Occipital lobe (tissue), 2 donors: Measurements from ENCODE around the gene TLX1. TPM values are rescaled to one million over a fixed set of nuclear protein-coding genes. Genes with fewer than 3 reads are reported as not detected.

Source experiments
- DNase-seq: peaks from one replicate; lab custom pipeline; 2025; lab: John Stamatoyannopoulos, UW
- total RNA-seq: library from RNA; depleted of rRNA; stranded (reverse); fragments of >200 nt; gene quantifications from one replicate; pipeline ENCODE4 v1.2.3, GENCODE V29; 2014

Gene TLX1
- total RNA-seq, 1 donor from 2014 or later: not detected

DNA sequence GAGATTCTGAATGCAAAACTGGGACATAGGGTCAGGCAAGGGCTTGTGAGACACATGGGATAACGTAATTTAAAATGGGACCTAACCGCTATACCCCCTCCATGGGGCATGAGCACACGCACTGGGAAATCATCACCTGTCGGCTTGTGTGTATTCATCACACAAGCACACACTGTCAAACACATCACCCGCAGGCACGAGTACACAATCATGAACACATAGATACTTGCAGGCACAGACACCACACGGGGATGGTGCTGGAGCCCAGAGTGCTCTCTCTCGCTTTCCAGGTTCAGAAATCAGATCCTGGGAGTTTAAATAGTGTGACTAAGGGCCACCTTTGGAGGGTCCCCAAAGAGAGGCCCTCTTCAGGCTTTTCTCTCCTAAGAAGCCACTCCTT lies 19.6 kb upstream of the TLX1 start:
- no peak for DNase-seq

DNA sequence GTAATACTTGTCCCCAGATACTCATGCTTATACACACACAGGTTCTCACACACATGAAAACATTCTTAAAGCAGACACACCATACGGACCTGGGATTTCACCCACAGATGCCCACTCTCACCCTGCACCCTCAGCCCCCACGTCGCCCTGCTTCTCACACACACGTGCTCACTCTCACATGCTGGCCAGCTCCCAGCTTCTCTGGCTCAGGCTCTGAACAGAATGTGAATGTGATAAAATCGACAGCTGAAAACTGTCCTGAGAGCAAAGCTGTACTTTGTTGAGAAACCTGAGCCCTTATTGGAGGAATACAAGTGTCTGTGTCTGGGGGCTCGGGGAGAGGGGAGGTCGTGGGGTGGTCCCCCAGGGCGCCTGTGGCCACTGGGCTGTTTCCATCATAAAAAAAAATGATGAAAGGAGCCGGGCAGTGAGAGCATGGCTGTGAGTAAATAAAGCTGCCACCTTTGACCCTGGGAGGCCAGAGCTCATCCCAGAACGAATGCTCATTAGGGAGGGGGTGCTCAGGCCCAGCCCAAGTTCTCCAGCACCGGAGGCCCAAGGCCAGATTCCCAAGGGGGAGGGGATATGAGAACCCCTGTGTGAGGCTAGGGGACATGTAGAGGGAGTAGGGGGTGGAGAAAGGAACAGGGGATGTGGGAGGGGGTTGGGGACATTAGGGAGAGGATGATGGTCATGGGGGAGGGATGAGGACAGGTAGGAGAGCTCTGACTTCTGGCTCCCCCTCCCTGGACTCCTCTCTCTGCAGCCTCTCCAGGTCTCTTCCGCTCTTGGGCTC lies 18.1 kb upstream of the TLX1 start:
- no peak for DNase-seq

DNA sequence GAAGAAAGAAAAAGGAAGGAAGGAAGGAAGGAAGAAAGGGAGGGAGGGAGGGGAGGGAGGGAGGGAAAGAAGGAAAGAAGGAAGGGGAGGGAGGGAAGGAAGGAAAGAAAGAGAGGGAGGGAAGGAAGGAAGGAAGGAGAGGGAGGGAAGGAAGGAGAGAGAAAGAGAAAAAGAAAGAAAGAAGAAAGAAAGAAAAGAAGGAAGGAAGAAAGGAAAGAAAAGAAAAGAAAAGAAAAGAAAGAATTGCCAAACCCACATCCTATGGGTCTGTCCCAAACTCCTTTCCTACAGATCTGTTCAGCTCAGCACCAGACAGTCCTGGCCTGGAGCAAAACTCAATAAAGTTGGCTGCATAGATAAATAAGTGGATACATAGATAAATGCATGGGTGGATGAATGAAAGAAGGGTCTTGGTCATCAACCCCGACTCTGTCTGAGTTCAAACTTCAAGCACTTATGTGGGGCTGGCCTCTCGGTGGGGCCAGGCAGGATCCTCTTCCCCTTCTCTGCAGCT lies 17.2 kb upstream of the TLX1 start:
- DNase-seq: no peak

DNA sequence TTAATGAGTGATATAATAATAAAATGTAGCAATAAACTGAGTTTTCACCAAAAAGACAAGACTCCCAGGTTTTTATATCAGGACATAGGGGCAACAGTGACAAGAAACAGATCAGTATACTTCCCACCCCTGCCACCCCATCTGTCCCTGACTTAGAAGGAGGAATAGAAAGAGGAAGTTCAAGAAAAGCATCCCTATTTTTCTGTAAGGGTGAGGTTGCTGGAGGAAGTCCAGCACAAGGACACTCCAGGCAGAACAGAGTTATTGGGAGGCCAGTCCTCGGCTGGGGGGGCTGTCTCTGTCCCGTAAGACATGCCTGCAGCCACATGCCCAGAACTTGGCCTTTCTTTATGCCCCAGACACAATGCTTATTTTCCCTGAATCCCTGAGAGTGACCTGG lies 16.5 kb upstream of the TLX1 start:
- no peak for DNase-seq

DNA sequence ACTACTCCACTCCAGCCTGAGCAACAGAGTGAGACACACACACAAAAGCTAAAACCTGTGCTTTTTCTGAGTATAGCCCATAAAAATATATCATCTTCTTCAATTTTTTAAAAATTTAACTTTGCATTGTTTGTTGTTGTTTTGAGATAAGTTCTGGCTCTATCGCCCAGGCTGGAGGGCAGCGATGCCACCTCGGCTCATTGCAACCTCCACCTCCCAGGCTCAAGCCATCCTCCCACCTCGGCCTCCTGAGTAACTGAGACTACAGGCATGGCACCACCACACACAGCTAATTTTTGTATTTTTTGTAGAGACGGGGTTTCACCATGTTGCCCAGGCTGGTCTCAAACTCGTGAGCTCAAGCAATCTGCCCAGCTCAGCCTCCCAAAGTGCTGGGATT lies 14.3 kb upstream of the TLX1 start:
- no peak for DNase-seq

DNA sequence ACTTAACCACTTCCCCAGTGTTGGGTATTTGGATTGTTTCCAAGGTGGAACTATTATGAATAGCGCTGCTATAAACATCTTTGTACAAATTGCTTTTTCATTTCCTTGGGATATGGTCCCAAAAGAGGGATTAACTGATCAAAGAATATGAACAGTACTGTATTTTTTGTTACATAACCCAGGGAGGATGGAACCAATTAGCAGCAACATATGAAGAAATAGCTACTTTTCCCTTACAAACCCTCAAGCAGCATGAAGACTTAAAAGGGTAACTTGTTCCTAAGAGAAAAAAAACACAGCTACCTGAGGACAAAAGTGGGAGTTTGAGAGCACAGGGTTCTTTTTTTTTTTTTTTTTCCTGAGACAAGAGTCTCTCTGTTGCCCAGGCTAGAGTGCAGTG lies 13.1 kb upstream of the TLX1 start:
- DNase-seq: no peak

DNA sequence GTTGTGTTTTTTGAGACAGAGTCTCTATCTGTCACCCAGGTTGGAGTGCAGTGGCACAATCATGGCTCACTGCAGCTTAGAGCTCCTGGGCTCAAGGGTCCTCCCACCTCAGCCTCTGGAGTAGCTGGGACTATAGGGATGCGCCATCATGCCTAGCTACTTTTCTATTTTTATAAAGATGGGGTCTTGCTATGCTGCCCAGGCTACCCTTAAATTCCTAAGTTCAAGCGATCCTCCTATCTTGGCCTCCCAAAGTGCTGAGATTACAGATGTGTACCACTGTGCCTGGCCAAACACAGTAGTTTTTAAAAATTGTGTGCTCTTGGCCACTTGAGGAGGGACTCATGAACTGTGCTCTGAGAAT lies 10.6 kb upstream of the TLX1 start:
- DNase-seq: no peak

DNA sequence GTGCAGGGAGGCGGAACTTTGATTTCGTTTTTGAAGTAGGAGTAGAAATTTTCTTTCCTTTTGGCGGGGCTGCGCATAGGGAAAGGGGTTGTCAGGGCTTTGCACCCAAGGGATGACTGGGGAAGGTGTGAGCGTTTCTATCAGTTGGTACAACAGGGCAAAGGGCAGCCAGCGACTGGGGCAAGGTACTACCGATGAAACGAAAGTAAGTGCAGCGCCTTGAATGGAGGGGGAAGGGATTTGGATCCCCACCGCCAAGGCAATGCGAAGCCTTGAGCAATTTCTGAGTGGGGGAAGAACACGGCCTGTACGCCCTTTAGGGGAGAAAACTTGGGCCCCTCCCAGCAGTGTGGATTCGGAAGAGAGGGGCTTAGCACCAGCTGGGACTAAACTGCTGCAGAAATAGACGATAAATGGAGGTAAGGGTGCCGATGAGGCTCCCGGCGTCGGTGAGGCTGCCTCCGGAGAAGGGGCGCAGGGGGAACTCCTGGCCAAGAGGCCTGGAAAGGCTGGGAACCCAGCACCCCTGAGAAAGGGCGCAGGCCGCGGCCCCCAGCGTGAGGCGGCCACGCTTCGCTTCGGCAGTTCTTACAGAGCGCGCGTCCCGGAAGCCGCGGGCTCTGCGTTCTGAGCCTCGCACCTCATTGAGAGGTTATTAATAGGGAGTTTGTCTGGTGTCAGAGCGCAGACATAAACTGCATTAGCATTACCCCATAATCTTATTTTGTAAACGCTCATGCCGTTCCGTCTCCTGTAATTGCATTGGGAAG lies 10.0 kb upstream of the TLX1 start:
- DNase-seq: no peak

DNA sequence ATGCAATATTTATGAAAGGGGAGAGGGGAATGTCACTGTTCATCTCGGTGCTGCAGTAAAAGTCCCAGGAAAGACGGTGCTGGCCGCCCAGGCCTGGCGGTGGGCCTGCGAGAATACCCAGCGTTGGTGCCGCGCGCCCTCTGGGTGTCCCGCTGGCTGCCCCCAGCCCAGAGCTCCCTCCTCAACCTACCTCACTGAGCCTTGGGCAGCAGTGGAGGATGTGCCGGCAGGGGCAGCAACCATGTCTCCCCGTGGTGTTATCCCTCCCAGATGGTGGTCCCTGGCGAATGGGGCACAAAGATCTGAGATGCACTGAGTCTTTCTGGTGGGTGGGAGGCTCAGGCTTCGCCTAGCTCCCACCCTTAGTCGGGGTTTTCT lies 9.5 kb upstream of the TLX1 start:
- no peak for DNase-seq

DNA sequence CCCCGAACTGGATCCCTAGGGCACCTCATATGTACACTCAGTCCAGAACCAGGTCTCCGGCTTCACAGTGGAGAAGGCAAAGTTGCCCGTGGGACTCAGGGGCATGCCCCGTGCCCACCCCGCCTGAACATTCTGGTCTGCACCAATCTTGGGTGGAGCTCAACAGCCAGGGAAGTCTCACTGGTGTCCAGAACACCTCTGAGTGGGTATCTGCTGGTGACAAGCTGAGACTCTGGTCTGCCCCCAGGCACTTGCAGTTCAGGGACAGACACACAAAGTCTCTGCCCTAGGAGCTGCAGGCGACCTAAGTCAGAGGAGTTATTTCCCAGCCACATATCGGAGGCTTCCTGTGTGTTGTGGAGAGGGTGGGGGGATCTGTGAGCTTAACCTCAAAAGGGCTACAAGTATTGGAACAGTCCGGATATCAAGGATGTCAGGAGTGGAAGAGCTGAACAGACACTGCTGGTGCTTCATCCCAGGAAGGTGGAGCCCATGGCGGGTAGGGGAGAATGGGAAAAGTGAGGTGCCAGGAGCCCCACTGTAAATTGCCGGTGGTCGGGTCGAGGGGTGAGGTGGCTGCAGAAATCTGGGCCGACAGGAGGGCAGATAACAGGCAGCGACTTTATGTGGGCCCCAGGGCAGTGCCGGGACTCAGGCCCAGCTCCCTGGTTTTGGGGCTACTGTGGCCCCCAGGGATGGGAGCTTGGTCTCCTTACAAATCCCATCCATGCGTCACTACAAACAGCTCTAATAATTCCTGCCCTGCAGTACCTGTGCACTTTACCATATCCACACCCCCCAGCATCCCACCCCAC lies 8.6 kb upstream of the TLX1 start:
- no peak for DNase-seq

DNA sequence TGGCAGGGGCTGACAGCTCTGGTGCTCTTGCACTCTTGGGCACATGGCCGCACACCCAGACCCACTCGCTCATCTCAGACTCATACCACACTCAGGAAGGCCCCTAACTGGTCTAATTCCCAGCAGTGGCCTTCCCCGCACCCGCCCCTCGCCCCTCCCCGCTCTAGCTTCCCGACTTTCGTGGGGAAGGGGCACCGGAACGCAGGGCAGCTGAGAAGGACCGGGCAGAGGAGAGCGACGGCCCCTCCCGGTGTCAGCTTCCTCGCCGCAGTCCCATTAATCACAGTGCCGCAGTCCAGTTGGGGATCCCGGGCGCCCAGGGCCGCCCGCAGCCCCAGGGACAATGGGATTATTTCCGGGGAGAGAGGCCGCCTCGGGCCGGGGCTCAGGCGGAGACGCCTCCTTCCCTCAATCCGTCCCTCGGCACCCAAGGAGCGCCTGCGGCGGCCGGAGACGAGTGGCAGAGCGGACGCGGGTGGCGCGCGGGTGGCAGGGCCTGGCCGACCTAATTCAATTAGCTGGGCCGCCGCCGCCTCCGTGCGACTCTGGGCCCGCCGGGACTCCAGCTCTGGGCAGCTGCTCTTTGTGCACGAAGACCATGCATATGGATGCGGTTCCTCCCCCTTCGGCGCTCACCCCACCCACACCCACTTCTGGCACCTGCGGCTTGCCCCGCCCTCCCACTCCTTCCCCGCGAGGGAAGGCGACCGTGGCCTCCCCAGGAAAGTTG lies 7.8 kb upstream of the TLX1 start:
- DNase-seq: no peak

DNA sequence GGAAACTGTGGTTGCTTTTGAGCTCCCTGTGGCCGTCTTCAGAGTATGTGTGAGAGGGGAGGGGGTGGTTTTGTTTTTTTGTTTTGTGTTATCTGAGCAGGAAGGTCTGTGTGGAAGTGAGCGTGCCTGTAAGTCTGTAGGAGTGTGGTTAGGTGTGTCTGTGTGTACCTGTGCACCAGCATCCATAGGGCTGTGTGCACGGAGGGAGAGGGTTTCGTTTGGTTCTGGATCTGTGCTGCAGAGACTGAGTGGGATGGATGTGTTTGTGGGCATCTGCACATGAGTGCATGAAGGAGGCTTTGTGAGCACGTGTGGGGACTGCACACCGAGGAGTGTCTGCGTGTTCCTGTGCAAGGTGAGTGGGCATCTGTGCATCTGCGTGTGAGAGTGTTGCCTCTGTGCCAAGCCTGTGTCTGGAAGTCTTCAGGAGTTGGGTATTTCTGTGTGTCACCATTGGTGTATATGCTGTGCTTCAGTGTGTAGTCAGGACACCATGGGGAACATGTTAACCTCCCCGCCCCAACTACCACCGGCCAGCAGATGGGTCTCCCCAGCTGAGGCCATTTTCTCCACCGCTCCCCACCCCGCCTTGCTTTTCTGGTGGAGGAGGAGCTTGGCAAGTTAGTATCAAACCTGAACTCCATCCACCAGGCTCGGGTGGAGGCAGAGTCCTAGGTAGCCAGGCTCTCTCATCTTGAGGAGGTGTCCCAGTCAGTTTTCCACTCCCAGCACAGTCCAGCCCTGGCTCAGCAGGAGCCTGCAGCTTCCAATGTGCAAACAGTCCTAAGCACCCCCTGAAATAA lies 7.1 kb upstream of the TLX1 start:
- no peak for DNase-seq

DNA sequence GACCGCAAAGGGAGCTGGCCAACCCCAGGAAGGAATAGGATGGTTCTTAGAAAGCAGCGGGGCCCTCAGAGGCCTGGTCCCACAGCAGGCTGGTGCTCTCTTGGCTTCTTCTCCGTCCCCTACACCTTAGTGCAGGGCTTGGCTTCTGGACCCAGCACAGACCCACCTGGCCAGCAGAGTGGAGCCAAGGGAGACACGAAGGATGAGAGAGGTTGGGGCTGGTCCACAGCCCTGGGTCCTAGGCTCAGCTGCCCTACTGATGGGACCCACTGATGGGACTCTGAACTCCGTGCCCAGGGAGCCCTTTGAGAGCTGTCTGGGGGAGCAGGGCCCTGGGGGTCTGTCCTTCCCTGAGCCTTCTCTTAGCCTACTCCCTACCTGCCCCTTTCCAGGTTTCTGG lies 6.2 kb upstream of the TLX1 start:
- DNase-seq: no peak

DNA sequence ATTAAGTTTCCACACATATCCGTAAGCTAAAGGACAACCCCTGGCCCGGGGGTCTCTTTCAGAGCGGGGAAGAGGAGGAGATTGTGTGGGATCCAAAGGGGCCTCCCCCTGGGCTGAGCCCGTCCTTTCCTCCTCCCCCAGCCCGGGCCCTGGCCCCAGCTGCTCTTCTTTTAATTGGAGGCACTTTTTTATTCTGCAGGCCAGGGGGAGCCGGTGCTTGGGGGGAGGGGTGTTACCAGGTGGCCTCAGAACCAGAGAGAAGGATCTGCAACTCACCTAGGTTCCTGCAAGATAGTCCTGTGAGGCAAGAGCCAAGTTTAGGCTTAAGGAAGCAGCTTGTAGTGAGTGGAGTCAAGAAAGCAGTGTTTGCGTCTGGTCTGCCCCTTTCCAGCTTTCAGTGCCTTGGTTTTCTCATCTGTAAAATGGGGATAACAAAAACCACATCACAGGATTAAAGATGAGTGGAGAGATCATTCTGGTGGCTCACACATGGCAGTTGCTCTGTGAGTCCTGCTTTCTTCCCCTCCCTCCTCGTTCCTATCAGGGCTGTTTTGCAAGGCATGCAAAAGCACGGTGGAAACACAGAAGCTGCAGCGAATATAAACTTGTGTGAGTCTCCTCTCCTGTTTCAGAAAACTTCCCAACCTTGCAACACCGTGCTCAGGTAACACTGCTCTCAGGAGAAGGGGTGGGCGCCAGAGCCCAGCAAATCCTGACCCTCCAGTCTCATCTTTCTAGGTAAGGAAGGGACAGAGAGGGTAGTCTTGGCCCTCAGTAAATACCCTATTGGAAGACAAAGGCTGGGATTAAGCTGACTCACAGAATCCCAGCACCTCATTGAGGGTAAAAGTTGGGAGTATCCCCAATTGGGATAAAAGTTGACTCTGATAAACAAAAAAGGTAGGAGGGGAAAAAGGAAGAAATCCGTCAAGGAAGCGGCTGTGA lies 4.1 kb upstream of the TLX1 start:
- no peak for DNase-seq

DNA sequence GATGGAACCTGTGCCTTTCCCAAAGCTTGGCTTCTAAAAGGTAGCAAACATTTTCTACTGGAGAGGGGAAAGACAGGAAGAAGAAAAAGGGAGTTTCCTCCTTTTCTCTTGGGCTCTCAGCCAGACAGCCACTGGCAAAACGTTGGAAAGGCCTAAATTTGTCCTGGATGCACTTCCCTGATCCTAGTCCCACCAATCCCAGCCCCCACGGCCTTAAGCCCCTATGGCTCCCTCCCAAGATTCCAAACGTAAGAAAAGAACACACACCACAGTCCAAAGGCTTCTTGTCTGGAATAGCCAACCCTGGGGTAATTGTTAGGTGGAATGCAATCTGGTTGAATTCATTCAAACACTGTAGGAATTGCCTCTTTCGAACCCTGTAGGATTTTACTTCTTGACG lies 959 bp upstream of the TLX1 start:
- DNase-seq: no peak

DNA sequence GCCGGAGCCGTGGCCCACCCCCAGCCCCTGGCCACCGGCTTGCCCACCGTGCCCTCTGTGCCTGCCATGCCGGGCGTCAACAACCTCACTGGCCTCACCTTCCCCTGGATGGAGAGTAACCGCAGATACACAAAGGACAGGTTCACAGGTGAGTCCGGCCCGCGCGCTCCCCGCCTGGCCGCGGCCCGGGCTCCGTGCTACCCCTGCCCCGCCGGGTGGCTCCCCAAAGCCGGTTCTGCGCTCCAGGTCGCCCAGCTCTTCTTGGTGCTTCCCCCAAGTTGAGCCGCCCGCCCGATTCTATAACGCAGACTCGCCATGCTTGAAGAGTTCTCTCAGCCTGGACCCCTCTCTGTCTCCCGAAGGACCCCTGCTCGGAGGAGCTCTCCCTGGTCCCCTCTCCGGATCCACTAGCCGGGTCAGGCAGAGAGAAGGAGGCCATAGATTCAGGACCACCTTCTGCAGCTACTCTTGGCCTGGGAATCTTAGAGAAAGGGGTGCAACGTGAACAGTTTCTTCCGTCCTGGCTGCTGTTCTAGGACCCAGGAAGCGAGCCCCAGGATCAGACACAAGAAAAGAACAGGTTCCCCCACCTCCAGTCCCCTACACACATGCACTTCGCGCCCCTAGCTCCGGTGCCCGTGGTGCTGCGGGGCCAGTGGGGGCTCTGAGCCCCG lies 999 bp downstream of the TLX1 start:
- no peak for DNase-seq

DNA sequence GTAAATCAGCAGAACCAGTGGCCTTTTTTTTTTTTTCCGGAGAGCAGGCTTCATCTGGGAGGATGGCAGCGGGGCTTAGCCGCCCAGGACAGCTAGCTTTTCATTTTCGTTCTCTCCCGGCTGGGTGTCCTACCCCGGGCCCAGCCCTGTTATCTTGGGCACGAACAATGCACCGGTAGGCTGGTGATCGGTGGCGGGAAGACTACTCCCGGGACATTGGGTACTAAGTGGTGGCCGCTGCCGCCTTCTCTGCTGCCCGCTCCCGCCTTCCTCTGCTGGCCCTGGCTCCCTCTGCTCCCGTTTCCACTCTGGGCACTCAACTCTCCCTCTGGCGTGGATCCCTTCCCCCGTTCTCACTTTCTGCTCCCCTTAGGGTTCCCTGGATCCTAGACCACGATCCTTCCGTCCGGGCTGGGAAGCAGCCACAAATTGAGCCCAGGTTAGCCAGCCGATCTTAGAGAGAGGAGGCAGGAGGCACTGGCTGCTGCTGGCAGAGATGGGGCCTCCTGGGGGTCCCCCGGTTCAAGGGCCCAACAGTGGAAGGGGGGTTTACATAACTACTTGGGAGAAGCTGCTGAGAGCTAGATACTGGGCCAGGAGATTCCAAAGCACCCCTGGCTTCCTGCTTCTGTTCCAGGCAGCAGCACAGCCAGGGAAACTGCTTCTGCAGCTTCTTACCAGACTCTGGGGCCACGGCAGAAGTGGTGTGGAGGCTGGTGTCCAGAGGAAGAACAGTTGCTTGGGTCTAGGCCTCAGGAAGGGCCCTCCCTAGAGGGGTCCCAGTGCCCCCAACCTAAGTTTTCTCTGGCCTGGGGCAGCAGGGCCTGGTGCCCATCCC lies 1.8 kb downstream of the TLX1 start:
- no peak for DNase-seq
